Peyer's patch (tissue), 4 donors: Measurements from ENCODE around the gene CEP128. TPM values are rescaled to one million over a fixed set of nuclear protein-coding genes. Genes with fewer than 3 reads are reported as not detected.

Experiments
- DNase-seq, 3 donors: peaks; one replicate each; pipeline ENCODE4 v3.0.0-alpha.2; 2017 to 2019
- H3K27ac ChIP-seq, 4 donors: fragments of 200-600 bp; sonication (generic); one replicate each; pipeline ENCODE4 v1.5.1; 2016 to 2019
- H3K27me3 ChIP-seq, 2 donors: fragments of 200-600 bp; sonication (generic); one replicate each; pipeline ENCODE4 v1.5.1; 2019
- H3K36me3 ChIP-seq, 3 donors: fragments of 200-600 bp; sonication (generic); one replicate each; pipeline ENCODE4 v1.5.1; 2016 to 2019
- H3K4me1 ChIP-seq, 4 donors: fragments of 200-600 bp; sonication (generic); one replicate each; pipeline ENCODE4 v1.5.1; 2016 to 2019
- H3K4me3 ChIP-seq, 4 donors: fragments of 200-600 bp; sonication (generic); 1 replicate in 3 of 4; 2 replicates in 1 of 4; pipeline ENCODE4 v1.5.1; 2016 to 2019; ENCODE audit warnings: mild to moderate bottlenecking in 1 of 4
- H3K9me3 ChIP-seq, 4 donors: fragments of 200-600 bp; sonication (generic); one replicate each; pipeline ENCODE4 v1.5.1; 2016 to 2019; ENCODE audit warnings: mild to moderate bottlenecking in 1 of 4
- CTCF ChIP-seq, 6 experiments: fragments of 450-650 bp in 4 of 6; fragments of 200-600 bp in 2 of 6; sonication (generic) in 1 of 6; IDR thresholded peaks; one replicate each; pipeline ENCODE4 v1.5.1; 2017 to 2019; ENCODE audit warnings: antibody characterized with exemption in 6 of 6, mild to moderate bottlenecking in 3 of 6, moderate library complexity in 1 of 6
- POLR2A ChIP-seq, 2 donors: fragments of 450-650 bp; IDR thresholded peaks; one replicate each; pipeline ENCODE4 v1.5.1; 2017; ENCODE audit warnings: antibody characterized with exemption in 2 of 2, mild to moderate bottlenecking in 2 of 2, moderate library complexity in 2 of 2
- total RNA-seq, 4 donors: library from RNA; depleted of rRNA; stranded (reverse); fragments of >200 nt; gene quantifications; one replicate each; pipeline ENCODE4 v1.1.0, GENCODE V29; 2016

The CEP128 gene
- total RNA-seq, 4 donors from 2014 or later = 5.9 to 51.2 (median 6.7) TPM

GRCh38 chr14:80491650-80492049, 449.9 kb downstream of the CEP128 start:
- H3K27ac ChIP-seq = no peak overlapping the region
- H3K4me1 ChIP-seq = peaks cover 0 to 8% (median 0%) of the 10 kb centered on the region in 4 donors
- no peaks in the 10 kb centered on the region for H3K36me3 ChIP-seq
- TF ChIP-seq POLR2A (IDR thresholded peaks at IDR 0.05) (no peak), CTCF (IDR thresholded peaks at IDR 0.05) (no peak)
- H3K27me3 ChIP-seq = no peaks in the 10 kb centered on the region
- no peaks in the 10 kb centered on the region for H3K9me3 ChIP-seq
- no peak for DNase-seq
- no peak overlapping the region for H3K4me3 ChIP-seq

- Histone ChIP-seq H3K27me3 (no peaks in the 10 kb centered on the region), H3K4me1 (peaks cover 0 to 8% (median 0%) of the 10 kb centered on the region in 4 donors), H3K9me3 (no peaks in the 10 kb centered on the region), H3K4me3 (no peak overlapping the region), H3K36me3 (no peaks in the 10 kb centered on the region), H3K27ac (no peak overlapping the region)
- TF ChIP-seq POLR2A (IDR thresholded peaks at IDR 0.05) (no peak), CTCF (IDR thresholded peaks at IDR 0.05) (no peak)
- DNase-seq = peak in 1 of 3 donors; percentile 63
Measured at GRCh38 chr14:80491131-80491530, 450.4 kb downstream of the CEP128 start.

DNA sequence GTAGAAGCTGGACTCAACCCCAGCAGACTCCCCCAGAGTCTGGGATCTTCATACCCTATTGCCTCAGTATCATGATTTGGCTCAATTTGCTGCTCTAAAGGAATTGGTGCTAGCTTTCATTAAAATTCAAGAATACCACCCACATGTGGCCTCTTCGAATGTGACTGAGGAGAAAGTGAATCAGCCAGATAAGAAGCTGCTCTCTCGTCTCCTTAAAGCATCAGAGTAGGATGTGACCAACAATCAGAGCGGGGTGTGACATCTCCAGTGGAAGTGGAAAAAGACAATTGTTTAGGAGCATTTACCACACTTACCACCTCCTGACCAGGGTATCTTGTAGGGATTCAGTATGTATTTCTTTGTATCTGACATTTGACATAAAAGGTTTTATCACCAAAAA, 452.0 kb downstream of the CEP128 start:
- Histone ChIP-seq H3K36me3 (no peaks in the 10 kb centered on the region), H3K27ac (no peak overlapping the region), H3K9me3 (no peaks in the 10 kb centered on the region), H3K27me3 (no peaks in the 10 kb centered on the region), H3K4me3 (no peak overlapping the region), H3K4me1 (peaks cover 0 to 8% (median 0%) of the 10 kb centered on the region in 4 donors)
- TF ChIP-seq CTCF (IDR thresholded peaks at IDR 0.05) (no peak), POLR2A (IDR thresholded peaks at IDR 0.05) (no peak)
- DNase-seq = no peak

DNA sequence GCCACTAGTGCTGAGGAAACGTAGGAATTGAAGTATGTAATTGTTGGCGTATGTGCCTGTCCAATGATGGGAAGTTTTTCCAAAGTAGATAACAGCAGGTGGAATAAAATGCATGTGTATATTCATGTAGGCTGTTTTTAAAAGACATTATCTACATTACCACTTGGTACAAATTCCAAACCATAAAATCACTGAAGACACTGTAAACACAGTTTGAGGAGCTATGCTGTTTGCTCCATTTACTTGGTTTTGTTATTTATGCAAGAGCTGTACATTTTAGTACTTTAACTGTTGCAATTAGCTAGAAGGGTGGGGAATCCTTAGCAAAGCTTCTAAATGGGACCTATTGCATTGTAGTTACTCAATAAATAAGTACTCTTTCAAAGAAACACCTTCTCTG, 455.8 kb downstream of the CEP128 start:
- Histone ChIP-seq H3K9me3 (no peaks in the 10 kb centered on the region), H3K27ac (no peak overlapping the region)
- DNase-seq = no peak

GRCh38 chr14:80483331-80483730, 458.2 kb downstream of the CEP128 start:
- no peak for DNase-seq
- Histone ChIP-seq H3K4me3 (no peak overlapping the region), H3K4me1 (no peaks in the 10 kb centered on the region), H3K9me3 (no peaks in the 10 kb centered on the region), H3K27me3 (no peaks in the 10 kb centered on the region), H3K36me3 (no peaks in the 10 kb centered on the region), H3K27ac (no peak overlapping the region)
- TF ChIP-seq POLR2A (IDR thresholded peaks at IDR 0.05) (no peak), CTCF (IDR thresholded peaks at IDR 0.05) (no peak)

More for the DNA sequence above, 455.8 kb downstream of the CEP128 start:
- TF ChIP-seq POLR2A (IDR thresholded peaks at IDR 0.05) = no peak
- TF ChIP-seq CTCF (IDR thresholded peaks at IDR 0.05) = no peak
- Histone ChIP-seq H3K27me3 (no peaks in the 10 kb centered on the region), H3K36me3 (no peaks in the 10 kb centered on the region), H3K4me1 (no peaks in the 10 kb centered on the region), H3K4me3 (no peak overlapping the region)
